Endodermal cell (in vitro differentiated cells): Measurements from ENCODE around the gene GSK3A. TPM values are rescaled to one million over a fixed set of nuclear protein-coding genes. Genes with fewer than 3 reads are reported as not detected.

Source experiments
- DNase-seq: peaks from one replicate; pipeline ENCODE4 v3.0.0-alpha.2; 2017
- H3K27ac ChIP-seq: 2 replicates; pipeline ENCODE4 v1.5.1; 2013; ENCODE audit warnings: mild to moderate bottlenecking, low read depth, low read length, moderate library complexity
- H3K27me3 ChIP-seq: 2 replicates; pipeline ENCODE4 v1.6.1; 2013; ENCODE audit warnings: mild to moderate bottlenecking, low read length, moderate library complexity; ENCODE audit not compliant: insufficient read depth, control insufficient read depth, poor library complexity, severe bottlenecking
- H3K36me3 ChIP-seq: 2 replicates; pipeline ENCODE4 v1.7.0; 2013; ENCODE audit warnings: mild to moderate bottlenecking, low read length, moderate library complexity; ENCODE audit not compliant: control insufficient read depth, insufficient read depth
- H3K4me1 ChIP-seq: one replicate; pipeline ENCODE4 v1.7.0; 2013; ENCODE audit warnings: low read length; ENCODE audit not compliant: control insufficient read depth, insufficient read depth
- H3K4me3 ChIP-seq: 2 replicates; pipeline ENCODE4 v1.5.1; 2013; ENCODE audit warnings: mild to moderate bottlenecking, low read length, moderate library complexity
- H3K9ac ChIP-seq: 2 replicates; pipeline ENCODE4 v1.6.1; 2013; ENCODE audit warnings: mild to moderate bottlenecking, low read length, moderate library complexity; ENCODE audit not compliant: poor library complexity, severe bottlenecking; ENCODE audit errors: extremely low read depth
- H3K9me3 ChIP-seq: 2 replicates; pipeline ENCODE4 v1.6.1; 2013; ENCODE audit warnings: mild to moderate bottlenecking, low read length, moderate library complexity; ENCODE audit not compliant: control insufficient read depth
- H3K27ac Mint-ChIP-seq: 2 replicates; pipeline ENCODE4 v1.8.0; 2020; ENCODE audit warnings: mixed read lengths
- H3K27me3 Mint-ChIP-seq: 2 replicates; pipeline ENCODE4 v1.8.0; 2021; ENCODE audit warnings: mild to moderate bottlenecking, mixed read lengths; ENCODE audit not compliant: insufficient read depth
- H3K36me3 Mint-ChIP-seq: 2 replicates; pipeline ENCODE4 v1.8.0; 2020; ENCODE audit warnings: low read depth, mixed read lengths
- H3K4me1 Mint-ChIP-seq: 2 replicates; pipeline ENCODE4 v1.8.0; 2020; ENCODE audit warnings: mixed read lengths
- H3K4me3 Mint-ChIP-seq: 2 replicates; pipeline ENCODE4 v1.8.0; 2020; ENCODE audit warnings: mild to moderate bottlenecking, moderate library complexity, mixed read lengths
- H3K9me3 Mint-ChIP-seq: 2 replicates; pipeline ENCODE4 v1.8.0; 2020; ENCODE audit warnings: mild to moderate bottlenecking, mixed read lengths
- CTCF ChIP-seq: fragments of 200-600 bp; sonication (generic); conservative IDR thresholded peaks from 2 replicates; pipeline ENCODE4 v1.5.0; 2021; ENCODE audit warnings: antibody characterized with exemption, mild to moderate bottlenecking
- WGBS, 2 experiments: methylation state at CpG; one replicate each; pipeline versions ENCODE4 v1.1.5 to v1.1.7; 2013; ENCODE audit warnings: missing lambda C conversion rate in 2 of 2, mixed read lengths in 1 of 2; ENCODE audit not compliant: insufficient coverage in 1 of 2, insufficient read length in 1 of 2; 5-methylcytosine and 5-hydroxymethylcytosine counted together
- total RNA-seq, 2 donors: library from RNA; stranded (reverse); fragmentation: NEBNext Ultra II Directional in 1 of 2; extraction: Animal tissue kit (Norgen Biotek cat#: 25700) in 1 of 2; gene quantifications; 2 replicates in 1 of 2; 3 replicates in 1 of 2; pipeline ENCODE4 v1.2.1, GENCODE V29; 2021

The GSK3A gene
- total RNA-seq, 2 donors from 2014 or later, result 52.6 to 55.1 TPM

GRCh38 chr19:42191330-42191729, 51.1 kb downstream of the GSK3A start:
- peaks cover 3% of the 10 kb centered on the region for H3K9me3 Mint-ChIP-seq
- H3K27ac ChIP-seq, result no peak overlapping the region
- peaks cover 5% of the 10 kb centered on the region for H3K36me3 Mint-ChIP-seq
- H3K4me3 Mint-ChIP-seq, result no peak overlapping the region
- H3K27me3 Mint-ChIP-seq, result peaks cover 24% of the 10 kb centered on the region
- TF ChIP-seq CTCF, result no peak
- 100% methylated on average over 1 of the region's 1 CpG for WGBS, 2 experiments
- no peaks in the 10 kb centered on the region for H3K36me3 ChIP-seq
- H3K4me1 ChIP-seq, result no peaks in the 10 kb centered on the region
- H3K4me1 Mint-ChIP-seq, result no peaks in the 10 kb centered on the region
- H3K4me3 ChIP-seq, result no peak overlapping the region
- H3K9ac ChIP-seq, result no peak overlapping the region
- H3K27me3 ChIP-seq, result peaks cover 4% of the 10 kb centered on the region
- peaks cover 7% of the 10 kb centered on the region for H3K9me3 ChIP-seq
- H3K27ac Mint-ChIP-seq, result no peak overlapping the region
- no peak for DNase-seq

GRCh38 chr19:42189133-42189532, 53.3 kb downstream of the GSK3A start:
- peaks cover 7% of the 10 kb centered on the region for H3K9me3 ChIP-seq
- H3K4me3 Mint-ChIP-seq, result no peak overlapping the region
- WGBS, 2 experiments, result 75 to 91% methylated on average over 3 of the region's 3 CpGs

GRCh38 chr19:42188665-42189064, 53.7 kb downstream of the GSK3A start:
- no peak for DNase-seq
- Histone ChIP-seq H3K9me3 (peaks cover 6% of the 10 kb centered on the region), H3K4me3 (no peak overlapping the region), H3K36me3 (no peaks in the 10 kb centered on the region), H3K4me1 (no peaks in the 10 kb centered on the region), H3K9ac (no peak overlapping the region), H3K27ac (no peak overlapping the region), H3K27me3 (peaks cover 4% of the 10 kb centered on the region)
- H3K27me3 Mint-ChIP-seq, result peaks cover 22% of the 10 kb centered on the region
- H3K4me3 Mint-ChIP-seq, result no peak overlapping the region
- no peaks in the 10 kb centered on the region for H3K4me1 Mint-ChIP-seq
- no peak for TF ChIP-seq CTCF
- H3K27ac Mint-ChIP-seq, result no peak overlapping the region
- 76 to 77% methylated on average over 1 of the region's 1 CpG for WGBS, 2 experiments
- no peaks in the 10 kb centered on the region for H3K36me3 Mint-ChIP-seq
- H3K9me3 Mint-ChIP-seq, result peaks cover 3% of the 10 kb centered on the region

More at GRCh38 chr19:42189133-42189532, 53.3 kb downstream of the GSK3A start:
- H3K36me3 Mint-ChIP-seq, result no peaks in the 10 kb centered on the region
- H3K36me3 ChIP-seq, result no peaks in the 10 kb centered on the region
- no peak for DNase-seq
- H3K27ac Mint-ChIP-seq, result no peak overlapping the region
- no peaks in the 10 kb centered on the region for H3K4me1 Mint-ChIP-seq
- H3K4me3 ChIP-seq, result no peak overlapping the region
- H3K9me3 Mint-ChIP-seq, result peaks cover 3% of the 10 kb centered on the region
- H3K27me3 Mint-ChIP-seq, result peaks cover 24% of the 10 kb centered on the region
- TF ChIP-seq CTCF, result no peak
- H3K27ac ChIP-seq, result no peak overlapping the region
- H3K4me1 ChIP-seq, result no peaks in the 10 kb centered on the region
- H3K9ac ChIP-seq, result no peak overlapping the region
- H3K27me3 ChIP-seq, result peaks cover 4% of the 10 kb centered on the region
